Measurements from ENCODE around the gene SPINK5. TPM values are rescaled to one million over a fixed set of nuclear protein-coding genes. Genes with fewer than 3 reads are reported as not detected.

SPINK5 gene
- total RNA-seq: 3.4 and 4.1 TPM in 2 replicates
- long read RNA-seq, partial matches to known transcripts: 2 of 11 reads
- long read RNA-seq, other reads (novel, unspliced or antisense): 9 of 11 reads

GRCh38 chr5:148063861-148064260 lies at the start of gene SPINK5:
Gene SPINK5, plus strand, starts transcription at chr5:148063980. Its CDS starts 65 bp downstream, at chr5:148064045.
- Mint-ChIP-seq H3K27ac (ENCODE audit: unreplicated experiment) (no peak within 1 kb of the TSS), H3K4me1 (ENCODE audit: unreplicated experiment) (no peaks in the 10 kb centered on the region), H3K4me3 (ENCODE audit: unreplicated experiment) (no peak within 1 kb of the TSS), H3K9me3 (ENCODE audit: unreplicated experiment) (no peaks in the 10 kb centered on the region), H3K36me3 (ENCODE audit: unreplicated experiment) (no peaks in the 10 kb centered on the region), H3K27me3 (ENCODE audit: unreplicated experiment) (no peaks in the 10 kb centered on the region)
- DNase-seq (ENCODE audit: extremely low spot score, unreplicated experiment): no peak
- TF ChIP-seq, protein P1, sequence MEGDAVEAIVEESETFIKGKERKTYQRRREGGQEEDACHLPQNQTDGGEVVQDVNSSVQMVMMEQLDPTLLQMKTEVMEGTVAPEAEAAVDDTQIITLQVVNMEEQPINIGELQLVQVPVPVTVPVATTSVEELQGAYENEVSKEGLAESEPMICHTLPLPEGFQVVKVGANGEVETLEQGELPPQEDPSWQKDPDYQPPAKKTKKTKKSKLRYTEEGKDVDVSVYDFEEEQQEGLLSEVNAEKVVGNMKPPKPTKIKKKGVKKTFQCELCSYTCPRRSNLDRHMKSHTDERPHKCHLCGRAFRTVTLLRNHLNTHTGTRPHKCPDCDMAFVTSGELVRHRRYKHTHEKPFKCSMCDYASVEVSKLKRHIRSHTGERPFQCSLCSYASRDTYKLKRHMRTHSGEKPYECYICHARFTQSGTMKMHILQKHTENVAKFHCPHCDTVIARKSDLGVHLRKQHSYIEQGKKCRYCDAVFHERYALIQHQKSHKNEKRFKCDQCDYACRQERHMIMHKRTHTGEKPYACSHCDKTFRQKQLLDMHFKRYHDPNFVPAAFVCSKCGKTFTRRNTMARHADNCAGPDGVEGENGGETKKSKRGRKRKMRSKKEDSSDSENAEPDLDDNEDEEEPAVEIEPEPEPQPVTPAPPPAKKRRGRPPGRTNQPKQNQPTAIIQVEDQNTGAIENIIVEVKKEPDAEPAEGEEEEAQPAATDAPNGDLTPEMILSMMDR (IDR thresholded peaks at IDR 0.05): no peak

GRCh38 chr5:148014276-148014675 lies 49.5 kb upstream of the SPINK5 start:
- Mint-ChIP-seq H3K27me3 (ENCODE audit: unreplicated experiment) (no peaks in the 10 kb centered on the region), H3K27ac (ENCODE audit: unreplicated experiment) (no peak overlapping the region), H3K4me1 (ENCODE audit: unreplicated experiment) (peaks cover 6% of the 10 kb centered on the region), H3K9me3 (ENCODE audit: unreplicated experiment) (no peaks in the 10 kb centered on the region), H3K4me3 (ENCODE audit: unreplicated experiment) (no peak overlapping the region), H3K36me3 (ENCODE audit: unreplicated experiment) (no peaks in the 10 kb centered on the region)
- DNase-seq (ENCODE audit: extremely low spot score, unreplicated experiment): no peak
- TF ChIP-seq, protein P1 (IDR thresholded peaks at IDR 0.05): no peak

DNA sequence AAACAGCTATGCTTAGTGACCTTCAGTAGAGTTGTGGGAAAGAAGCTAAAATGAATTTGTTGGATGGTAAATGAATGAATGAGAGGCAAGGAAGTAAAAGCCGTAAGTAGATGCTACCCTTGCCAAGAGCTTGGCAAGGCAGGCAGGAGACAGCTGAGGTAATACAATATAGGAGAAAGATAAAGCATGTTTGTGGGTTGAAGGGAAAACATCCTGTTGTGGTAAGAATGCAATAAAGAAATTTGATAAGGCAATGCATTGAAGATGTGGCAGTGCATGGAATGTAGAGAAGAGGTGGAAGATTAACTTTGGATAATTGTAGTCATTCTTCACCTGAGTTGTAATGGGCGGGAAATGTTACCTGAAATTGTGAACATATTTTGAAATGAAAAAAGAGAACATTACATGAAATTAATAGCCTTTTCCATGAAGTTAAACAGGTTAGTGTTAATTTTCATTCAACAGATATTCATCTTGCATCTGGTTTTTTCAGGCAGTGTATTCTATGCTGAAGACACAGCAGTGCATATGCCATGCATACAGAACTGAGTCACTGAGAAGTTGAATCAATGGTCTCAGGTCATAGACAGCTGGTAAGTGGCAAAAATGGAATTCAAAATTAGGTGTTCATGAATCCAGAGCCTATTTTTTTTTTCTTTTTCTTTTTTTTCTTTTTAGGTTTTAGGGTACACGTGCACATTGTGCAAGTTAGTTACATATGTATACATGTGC lies 43.4 kb upstream of the SPINK5 start:
- peaks cover 7% of the 10 kb centered on the region for H3K9me3 Mint-ChIP-seq (ENCODE audit: unreplicated experiment)
- H3K4me3 Mint-ChIP-seq (ENCODE audit: unreplicated experiment): no peak overlapping the region
- no peak overlapping the region for H3K27ac Mint-ChIP-seq (ENCODE audit: unreplicated experiment)
- no peak for DNase-seq (ENCODE audit: extremely low spot score, unreplicated experiment)
- H3K27me3 Mint-ChIP-seq (ENCODE audit: unreplicated experiment): no peaks in the 10 kb centered on the region
- peaks cover 2% of the 10 kb centered on the region for H3K36me3 Mint-ChIP-seq (ENCODE audit: unreplicated experiment)
- H3K4me1 Mint-ChIP-seq (ENCODE audit: unreplicated experiment): no peaks in the 10 kb centered on the region
- TF ChIP-seq, protein P1 (IDR thresholded peaks at IDR 0.05): no peak

DNA sequence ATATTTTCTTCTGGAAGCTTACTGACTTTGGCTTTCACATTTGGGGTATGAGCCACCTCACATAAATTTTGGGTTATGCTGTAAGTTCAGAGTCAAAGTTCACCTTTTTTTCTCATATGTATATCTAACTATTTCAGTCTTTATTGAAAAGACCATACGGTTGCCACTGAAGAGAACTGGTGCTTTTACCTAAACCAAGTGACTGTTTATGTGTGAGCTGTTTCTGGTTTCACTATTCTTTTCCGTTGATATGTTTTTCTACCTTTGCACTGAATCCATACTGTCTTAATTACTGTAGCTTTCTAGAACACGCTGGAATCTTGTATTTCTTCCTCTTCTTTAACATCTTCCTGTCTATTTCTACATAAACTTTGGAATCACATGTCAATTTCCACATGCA lies 36.3 kb upstream of the SPINK5 start:
- Mint-ChIP-seq H3K36me3 (ENCODE audit: unreplicated experiment) (peaks cover 2% of the 10 kb centered on the region), H3K27me3 (ENCODE audit: unreplicated experiment) (no peaks in the 10 kb centered on the region), H3K4me3 (ENCODE audit: unreplicated experiment) (no peak overlapping the region), H3K9me3 (ENCODE audit: unreplicated experiment) (no peaks in the 10 kb centered on the region), H3K27ac (ENCODE audit: unreplicated experiment) (no peak overlapping the region), H3K4me1 (ENCODE audit: unreplicated experiment) (peaks cover 5% of the 10 kb centered on the region)
- TF ChIP-seq, protein P1 (IDR thresholded peaks at IDR 0.05): no peak
- DNase-seq (ENCODE audit: extremely low spot score, unreplicated experiment): no peak

DNA sequence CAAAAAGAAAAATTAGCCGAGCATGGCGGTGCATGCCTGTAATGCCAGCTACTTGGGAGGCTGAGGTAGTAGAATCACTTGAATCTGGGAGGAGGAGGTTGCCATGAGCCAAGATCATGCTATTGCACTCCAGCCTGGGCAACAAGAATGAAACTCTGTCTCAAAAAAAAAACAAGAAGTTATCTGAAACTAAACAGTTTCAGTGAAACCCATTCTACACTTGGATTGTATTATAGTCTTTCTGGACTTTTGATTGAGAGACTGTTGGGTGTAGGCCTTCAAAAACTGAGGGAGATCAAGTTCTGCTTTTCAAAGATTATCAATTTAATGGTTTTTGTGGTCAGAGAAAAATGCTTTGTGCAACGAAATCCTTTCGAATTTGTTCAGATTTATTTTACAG lies 34.6 kb upstream of the SPINK5 start:
- Mint-ChIP-seq H3K9me3 (ENCODE audit: unreplicated experiment) (no peaks in the 10 kb centered on the region), H3K27ac (ENCODE audit: unreplicated experiment) (no peak overlapping the region), H3K27me3 (ENCODE audit: unreplicated experiment) (no peaks in the 10 kb centered on the region), H3K36me3 (ENCODE audit: unreplicated experiment) (peaks cover 2% of the 10 kb centered on the region), H3K4me1 (ENCODE audit: unreplicated experiment) (peaks cover 5% of the 10 kb centered on the region), H3K4me3 (ENCODE audit: unreplicated experiment) (no peak overlapping the region)
- no peak for DNase-seq (ENCODE audit: extremely low spot score, unreplicated experiment)
- TF ChIP-seq, protein P1 (IDR thresholded peaks at IDR 0.05): no peak

Measured in osteocyte (in vitro differentiated cells).